HepG2 (cell line): ENCODE data around the gene JAG1. TPM values are rescaled to one million over a fixed set of nuclear protein-coding genes. Genes with fewer than 3 reads are reported as not detected.
A peak's percentile ranks its signal among the peaks of the same experiment; 100 is the strongest.

Experiments used
- ATF3 ChIP-seq: sonication (generic); formaldehyde crosslinking; IDR thresholded peaks from 2 replicates; pipeline ENCODE4 v1.4.0; 2020; ENCODE audit warnings: missing genetic modification reagents
- ATF7-NPFF ChIP-seq: sonication (generic); formaldehyde crosslinking; IDR thresholded peaks from 2 replicates; pipeline ENCODE4 v1.8.1; 2023; ENCODE audit warnings: mild to moderate bottlenecking, low read depth, missing genetic modification reagents, moderate library complexity
- CENPX ChIP-seq: sonication (generic); formaldehyde crosslinking; IDR thresholded peaks from 2 replicates; pipeline ENCODE4 v1.9.0; 2021; ENCODE audit warnings: mild to moderate bottlenecking, missing genetic modification reagents, moderate library complexity
- HMG20A ChIP-seq: IDR thresholded peaks from 2 replicates; pipeline ENCODE4 v1.6.1; 2016; ENCODE audit warnings: borderline replicate concordance
- HOMEZ ChIP-seq: IDR thresholded peaks from 2 replicates; pipeline ENCODE4 v1.6.1; 2016; ENCODE audit warnings: low read depth
- IKZF1 ChIP-seq: fragments of 450-650 bp; IDR thresholded peaks from 2 replicates; pipeline ENCODE4 v1.7.1; 2016
- KLF9 ChIP-seq: IDR thresholded peaks from 2 replicates; pipeline ENCODE4 v1.6.1; 2016; ENCODE audit warnings: low read depth
- NFYC ChIP-seq: IDR thresholded peaks from 2 replicates; pipeline ENCODE4 v1.6.1; 2016; ENCODE audit warnings: missing genetic modification reagents, missing compliant biosample characterization
- PHB2 ChIP-seq: fragments of 450-650 bp; IDR thresholded peaks from 2 replicates; pipeline ENCODE4 v1.6.1; 2018; ENCODE audit not compliant: partially characterized antibody
- SOX6 ChIP-seq, 2 experiments: fragments of 450-650 bp in 1 of 2; sonication (generic) in 1 of 2; formaldehyde crosslinking in 1 of 2; IDR thresholded peaks; 2 replicates each; pipeline versions ENCODE4 v1.4.0 to v1.6.1; 2017 to 2020; ENCODE audit warnings: antibody characterized with exemption in 1 of 2, mild to moderate bottlenecking in 1 of 2, missing genetic modification reagents in 1 of 2
- ZFY ChIP-seq: sonication (generic); formaldehyde crosslinking; IDR thresholded peaks from 2 replicates; pipeline ENCODE4 v1.4.0; 2020; ENCODE audit warnings: missing genetic modification reagents
- ZMAT3 ChIP-seq: sonication (generic); formaldehyde crosslinking; conservative IDR thresholded peaks from 2 replicates; pipeline ENCODE4 v1.7.0; 2021; ENCODE audit warnings: missing genetic modification reagents
- ZNF3 ChIP-seq: IDR thresholded peaks from 2 replicates; pipeline ENCODE4 v1.7.0; 2017; ENCODE audit warnings: inconsistent platforms
- ZNF446 ChIP-seq: sonication (generic); formaldehyde crosslinking; IDR thresholded peaks from 2 replicates; pipeline ENCODE4 v1.5.0; 2020; ENCODE audit warnings: mild to moderate bottlenecking, missing genetic modification reagents
- ZNF556 ChIP-seq: sonication (generic); formaldehyde crosslinking; IDR thresholded peaks from 2 replicates; pipeline ENCODE4 v1.4.0; 2020; ENCODE audit warnings: mild to moderate bottlenecking, missing genetic modification reagents, borderline replicate concordance
- ZNF563 ChIP-seq: sonication (generic); formaldehyde crosslinking; IDR thresholded peaks from 2 replicates; pipeline ENCODE4 v1.8.0; 2022; ENCODE audit warnings: mild to moderate bottlenecking, moderate library complexity, missing genetic modification reagents
- ZNF776 ChIP-seq: sonication (generic); formaldehyde crosslinking; IDR thresholded peaks from 2 replicates; pipeline ENCODE4 v1.4.0; 2020; ENCODE audit warnings: mild to moderate bottlenecking, missing genetic modification reagents
- ZNF883 ChIP-seq: sonication (generic); formaldehyde crosslinking; IDR thresholded peaks from 2 replicates; pipeline ENCODE4 v1.5.1; 2020; ENCODE audit warnings: mild to moderate bottlenecking, missing genetic modification reagents; ENCODE audit errors: not compliant biosample characterization
- ZNF891 ChIP-seq: sonication (generic); formaldehyde crosslinking; IDR thresholded peaks from 2 replicates; pipeline ENCODE4 v1.5.0; 2020; ENCODE audit warnings: mild to moderate bottlenecking, missing genetic modification reagents
- ZZZ3 ChIP-seq: sonication (generic); formaldehyde crosslinking; IDR thresholded peaks from 2 replicates; pipeline ENCODE4 v1.4.0; 2020; ENCODE audit warnings: missing genetic modification reagents, mild to moderate bottlenecking, borderline replicate concordance
- polyA plus RNA-seq, 8 experiments: library from polyadenylated mRNA; depleted of rRNA in 3 of 8; stranded (reverse) in 7 of 8; unstranded in 1 of 8; fragments of >200 nt; fragmentation: Illumina TruSeq in 4 of 8; extraction: Trizol in 4 of 8; gene quantifications; 2 replicates each; pipeline versions ENCODE4 v1.2.1 to v1.2.3, GENCODE V29; 2011 to 2016; ENCODE audit warnings: low read depth in 4 of 8, missing spikeins in 1 of 8, mixed read lengths in 1 of 8; ENCODE audit not compliant: insufficient read depth in 1 of 8
- total RNA-seq, 5 experiments: library from RNA; depleted of rRNA; stranded (reverse); fragments of >200 nt; fragmentation: Illumina TruSeq; extraction: Trizol; gene quantifications; 2 replicates each; pipeline ENCODE4 v1.2.3, GENCODE V29; 2016; ENCODE audit warnings: low read depth in 1 of 5
- TF ChIP-seq, protein P1 (sequence below): IDR thresholded peaks from 2 replicates; pipeline ENCODE4 v1.6.1; 2016
- TF ChIP-seq, protein P2 (sequence below): sonication (generic); formaldehyde crosslinking; IDR thresholded peaks from 2 replicates; pipeline ENCODE4 v1.4.0; 2020; ENCODE audit warnings: missing genetic modification reagents
- TF ChIP-seq, protein P3 (sequence below): sonication (generic); formaldehyde crosslinking; IDR thresholded peaks from 2 replicates; pipeline ENCODE4 v1.8.1; 2023; ENCODE audit warnings: mild to moderate bottlenecking, missing genetic modification reagents

JAG1 gene
- total and polyA plus RNA-seq, 2 of the 13 experiments (the other 11 are each of a cell fraction or from before 2014, with no cell fraction given), result 47.1 to 56.3 TPM

DNA sequence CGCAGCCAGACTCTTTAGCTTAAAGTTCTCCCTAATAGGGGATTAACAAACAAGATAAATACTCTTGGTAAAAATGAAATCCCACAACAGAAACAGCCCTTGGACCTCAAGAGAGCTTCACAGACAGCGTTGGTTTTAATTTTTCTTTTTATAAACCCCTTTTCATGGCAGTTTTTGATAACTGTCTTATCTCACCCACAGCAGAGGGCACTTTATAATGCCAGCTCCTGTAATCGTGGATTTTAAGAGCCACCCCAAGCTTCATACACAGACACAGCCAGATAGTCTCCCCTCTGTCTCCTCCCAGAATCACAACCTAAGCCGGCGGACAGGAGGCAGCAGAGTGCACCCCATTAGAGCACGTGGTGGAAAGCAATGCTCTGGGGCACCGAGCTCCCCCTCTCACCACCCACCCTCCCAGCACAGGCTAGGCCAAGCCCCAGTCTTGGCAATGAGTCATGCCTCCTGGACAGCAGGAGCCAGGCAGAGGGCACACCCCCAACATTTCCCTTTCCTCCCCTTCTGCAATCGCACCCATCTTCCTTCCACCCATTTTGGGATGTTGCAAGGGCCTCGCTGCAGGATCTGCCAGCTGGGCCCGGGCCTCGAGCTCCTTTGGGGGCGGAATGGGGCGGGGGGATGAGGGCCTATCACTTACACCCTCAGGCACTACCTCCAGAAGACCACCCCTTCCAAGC is 2.4 kb downstream of the JAG1 start (continued):
- peak; percentile 59 for TF ChIP-seq ZZZ3
- TF ChIP-seq ZNF556 (CRISPR knock-in tag), result no peak
- peak; percentile 85 for TF ChIP-seq HOMEZ (CRISPR knock-in tag)
- TF ChIP-seq HMG20A (CRISPR knock-in tag), result peak; percentile 45; the same call in 1 of the 2 replicates
- TF ChIP-seq, protein P1, sequence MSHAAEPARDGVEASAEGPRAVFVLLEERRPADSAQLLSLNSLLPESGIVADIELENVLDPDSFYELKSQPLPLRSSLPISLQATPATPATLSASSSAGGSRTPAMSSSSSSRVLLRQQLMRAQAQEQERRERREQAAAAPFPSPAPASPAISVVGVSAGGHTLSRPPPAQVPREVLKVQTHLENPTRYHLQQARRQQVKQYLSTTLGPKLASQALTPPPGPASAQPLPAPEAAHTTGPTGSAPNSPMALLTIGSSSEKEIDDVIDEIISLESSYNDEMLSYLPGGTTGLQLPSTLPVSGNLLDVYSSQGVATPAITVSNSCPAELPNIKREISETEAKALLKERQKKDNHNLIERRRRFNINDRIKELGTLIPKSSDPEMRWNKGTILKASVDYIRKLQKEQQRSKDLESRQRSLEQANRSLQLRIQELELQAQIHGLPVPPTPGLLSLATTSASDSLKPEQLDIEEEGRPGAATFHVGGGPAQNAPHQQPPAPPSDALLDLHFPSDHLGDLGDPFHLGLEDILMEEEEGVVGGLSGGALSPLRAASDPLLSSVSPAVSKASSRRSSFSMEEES (CRISPR knock-in tag), result peak; percentile 93
- TF ChIP-seq SOX6 (IDR thresholded peaks at IDR 0.05), result no peak
- peak; percentile 42; the same call in 1 of the 2 replicates for TF ChIP-seq SOX6 (CRISPR knock-in tag; IDR thresholded peaks at IDR 0.05)
- TF ChIP-seq NFYC (CRISPR knock-in tag), result 0 out of 2 replicates have a peak, but pooled peaks have one; percentile 25
- TF ChIP-seq ZNF446 (CRISPR knock-in tag), result 0 out of 2 replicates have a peak, but pooled peaks have one; percentile 1
- TF ChIP-seq ZNF776 (CRISPR knock-in tag), result no peak; the same call in 1 of the 2 replicates
- TF ChIP-seq ZFY (CRISPR knock-in tag), result peak; percentile 51; the same call in 1 of the 2 replicates
- TF ChIP-seq ZNF891 (CRISPR knock-in tag), result no peak
- TF ChIP-seq ZNF883 (CRISPR knock-in tag), result no peak
- TF ChIP-seq CENPX (CRISPR knock-in tag), result no peak
- peak; percentile 67; the same call in 1 of the 2 replicates for TF ChIP-seq ATF7-NPFF (CRISPR knock-in tag)
- TF ChIP-seq ZNF563 (CRISPR knock-in tag), result no peak
- TF ChIP-seq KLF9 (CRISPR knock-in tag), result no peak; the same call in 1 of the 2 replicates
- TF ChIP-seq IKZF1, result no peak
- TF ChIP-seq, protein P2, sequence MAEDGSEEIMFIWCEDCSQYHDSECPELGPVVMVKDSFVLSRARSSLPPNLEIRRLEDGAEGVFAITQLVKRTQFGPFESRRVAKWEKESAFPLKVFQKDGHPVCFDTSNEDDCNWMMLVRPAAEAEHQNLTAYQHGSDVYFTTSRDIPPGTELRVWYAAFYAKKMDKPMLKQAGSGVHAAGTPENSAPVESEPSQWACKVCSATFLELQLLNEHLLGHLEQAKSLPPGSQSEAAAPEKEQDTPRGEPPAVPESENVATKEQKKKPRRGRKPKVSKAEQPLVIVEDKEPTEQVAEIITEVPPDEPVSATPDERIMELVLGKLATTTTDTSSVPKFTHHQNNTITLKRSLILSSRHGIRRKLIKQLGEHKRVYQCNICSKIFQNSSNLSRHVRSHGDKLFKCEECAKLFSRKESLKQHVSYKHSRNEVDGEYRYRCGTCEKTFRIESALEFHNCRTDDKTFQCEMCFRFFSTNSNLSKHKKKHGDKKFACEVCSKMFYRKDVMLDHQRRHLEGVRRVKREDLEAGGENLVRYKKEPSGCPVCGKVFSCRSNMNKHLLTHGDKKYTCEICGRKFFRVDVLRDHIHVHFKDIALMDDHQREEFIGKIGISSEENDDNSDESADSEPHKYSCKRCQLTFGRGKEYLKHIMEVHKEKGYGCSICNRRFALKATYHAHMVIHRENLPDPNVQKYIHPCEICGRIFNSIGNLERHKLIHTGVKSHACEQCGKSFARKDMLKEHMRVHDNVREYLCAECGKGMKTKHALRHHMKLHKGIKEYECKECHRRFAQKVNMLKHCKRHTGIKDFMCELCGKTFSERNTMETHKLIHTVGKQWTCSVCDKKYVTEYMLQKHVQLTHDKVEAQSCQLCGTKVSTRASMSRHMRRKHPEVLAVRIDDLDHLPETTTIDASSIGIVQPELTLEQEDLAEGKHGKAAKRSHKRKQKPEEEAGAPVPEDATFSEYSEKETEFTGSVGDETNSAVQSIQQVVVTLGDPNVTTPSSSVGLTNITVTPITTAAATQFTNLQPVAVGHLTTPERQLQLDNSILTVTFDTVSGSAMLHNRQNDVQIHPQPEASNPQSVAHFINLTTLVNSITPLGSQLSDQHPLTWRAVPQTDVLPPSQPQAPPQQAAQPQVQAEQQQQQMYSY (CRISPR knock-in tag), result no peak
- TF ChIP-seq ZNF3 (CRISPR knock-in tag), result no peak
- TF ChIP-seq ATF3 (CRISPR knock-in tag), result peak; percentile 80
- no peak for TF ChIP-seq ZMAT3 (CRISPR knock-in tag)
- TF ChIP-seq, protein P3, sequence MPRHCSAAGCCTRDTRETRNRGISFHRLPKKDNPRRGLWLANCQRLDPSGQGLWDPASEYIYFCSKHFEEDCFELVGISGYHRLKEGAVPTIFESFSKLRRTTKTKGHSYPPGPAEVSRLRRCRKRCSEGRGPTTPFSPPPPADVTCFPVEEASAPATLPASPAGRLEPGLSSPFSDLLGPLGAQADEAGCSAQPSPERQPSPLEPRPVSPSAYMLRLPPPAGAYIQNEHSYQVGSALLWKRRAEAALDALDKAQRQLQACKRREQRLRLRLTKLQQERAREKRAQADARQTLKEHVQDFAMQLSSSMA (CRISPR knock-in tag), result no peak
- no peak for TF ChIP-seq PHB2
